HG02885 (cell line): ENCODE results near the gene SEC31A.
"Not testable (repeated sequence)": the region's sequence is repeated elsewhere in the genome, so short reads cannot be mapped to it uniquely, and the experiment has no call there.

Experiments used
- ATAC-seq: cut with Tn5 transposase; IDR thresholded peaks from one replicate; pipeline ENCODE4 v1.9.1; 2021; ENCODE audit warnings: mild to moderate bottlenecking; ENCODE audit not compliant: unreplicated experiment, poor library complexity

Gene SEC31A

GRCh38 chr4:82898322-82899243 lies 7.6 kb upstream of the SEC31A start:
- no peak for ATAC-seq

GRCh38 chr4:82896755-82897154 lies 5.8 kb upstream of the SEC31A start:
- no peak for ATAC-seq

DNA sequence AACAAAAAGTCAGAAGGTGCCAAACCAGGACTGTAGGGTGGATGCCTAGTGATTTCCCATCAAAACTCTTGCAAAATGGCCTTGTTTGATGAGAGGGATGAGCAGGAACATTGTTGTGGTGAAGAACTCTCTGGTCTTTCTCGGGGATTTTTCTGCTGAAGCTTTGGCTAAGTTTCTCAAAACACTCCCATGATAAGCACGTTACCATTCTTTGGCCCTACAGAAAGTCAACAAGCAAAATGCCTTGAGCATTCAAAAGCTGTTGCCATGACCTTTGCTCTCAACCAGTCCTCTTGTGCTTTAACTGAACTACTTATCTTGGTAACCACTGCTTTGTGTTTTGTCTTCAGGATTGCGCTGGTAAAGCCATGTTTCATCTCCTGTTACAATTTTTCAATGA lies 3.0 kb upstream of the SEC31A start:
- no peak for ATAC-seq

DNA sequence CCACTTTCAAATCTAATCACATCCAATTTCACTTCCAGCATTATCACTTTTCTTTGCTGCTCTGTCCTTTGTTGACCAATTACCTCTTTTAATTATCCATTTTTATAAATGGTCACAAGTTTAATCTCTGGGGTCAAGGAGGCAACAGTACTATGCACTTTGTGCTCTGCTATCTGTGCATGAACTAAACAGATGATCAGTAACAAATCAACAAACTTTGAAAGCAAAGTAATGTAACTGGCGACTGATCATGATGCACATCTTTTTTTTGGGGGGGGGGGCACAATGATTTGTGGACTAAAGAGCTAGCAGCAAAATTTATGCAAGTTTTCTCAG lies 1.5 kb upstream of the SEC31A start:
- no peak for ATAC-seq

GRCh38 chr4:82891707-82892466 lies 934 bp upstream of the SEC31A start:
- no peak for ATAC-seq

DNA sequence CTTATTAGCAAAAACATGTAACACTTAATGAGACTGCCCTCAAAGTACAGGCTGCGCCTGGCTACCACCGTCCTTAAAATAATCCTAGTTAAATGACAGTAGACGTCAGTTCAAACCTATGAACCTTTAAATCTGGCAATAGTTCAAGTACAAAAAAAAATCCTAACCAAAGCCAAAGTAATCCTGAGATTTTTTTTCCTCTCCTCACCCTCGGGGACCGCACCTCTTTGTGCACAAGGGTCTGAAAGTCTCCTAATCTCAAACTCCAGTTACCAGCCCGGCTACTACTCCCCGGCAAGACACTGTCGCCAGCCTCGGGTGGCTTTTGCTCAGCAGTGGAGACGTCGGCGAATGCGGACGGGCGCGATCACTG lies 439 bp downstream of the SEC31A start:
- no peak for ATAC-seq

GRCh38 chr4:82889287-82889686 lies 1.7 kb downstream of the SEC31A start:
- no peak for ATAC-seq

- no peak for ATAC-seq
Observed at GRCh38 chr4:82886147-82886942, 4.6 kb downstream of the SEC31A start.

DNA sequence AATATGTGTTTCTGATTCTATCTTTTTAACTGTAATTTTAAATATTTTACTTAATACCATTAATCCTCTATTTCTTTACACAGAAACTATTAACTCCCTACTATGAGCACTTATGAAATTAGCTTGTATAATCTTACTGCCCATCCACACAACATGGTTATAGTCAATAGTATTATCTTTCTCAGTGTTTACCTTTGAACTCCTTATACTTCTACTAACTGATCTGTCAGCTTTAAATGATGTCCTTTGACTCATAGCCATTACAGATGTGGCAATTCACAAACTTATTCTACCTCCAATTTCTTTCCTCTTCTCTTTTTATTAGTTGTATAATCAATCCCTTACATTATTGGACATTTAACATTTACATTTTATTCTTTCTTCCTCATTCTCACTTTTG lies 5.5 kb downstream of the SEC31A start:
- no peak for ATAC-seq

DNA sequence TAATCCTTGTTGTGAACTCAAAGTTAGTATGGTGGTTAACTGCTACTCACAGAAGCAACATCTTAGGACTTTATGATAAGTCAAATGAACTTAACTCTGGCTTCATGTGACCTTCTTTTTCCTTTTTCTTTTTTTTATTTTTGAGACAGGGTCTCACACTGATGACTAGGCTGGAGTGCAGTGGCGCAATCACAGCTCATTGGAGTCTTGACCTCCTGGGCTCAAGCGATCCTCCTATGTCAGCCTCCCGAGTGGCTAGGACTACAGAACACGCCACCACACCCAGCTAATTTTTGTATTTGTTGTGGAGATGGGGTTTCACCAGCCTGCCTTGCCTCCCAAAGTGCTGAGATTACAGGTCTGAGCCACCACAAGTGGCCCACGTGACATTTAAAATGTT lies 22.4 kb downstream of the SEC31A start:
- no peak for ATAC-seq

- no peak for ATAC-seq
Observed at GRCh38 chr4:82866706-82867385, 24.1 kb downstream of the SEC31A start.

DNA sequence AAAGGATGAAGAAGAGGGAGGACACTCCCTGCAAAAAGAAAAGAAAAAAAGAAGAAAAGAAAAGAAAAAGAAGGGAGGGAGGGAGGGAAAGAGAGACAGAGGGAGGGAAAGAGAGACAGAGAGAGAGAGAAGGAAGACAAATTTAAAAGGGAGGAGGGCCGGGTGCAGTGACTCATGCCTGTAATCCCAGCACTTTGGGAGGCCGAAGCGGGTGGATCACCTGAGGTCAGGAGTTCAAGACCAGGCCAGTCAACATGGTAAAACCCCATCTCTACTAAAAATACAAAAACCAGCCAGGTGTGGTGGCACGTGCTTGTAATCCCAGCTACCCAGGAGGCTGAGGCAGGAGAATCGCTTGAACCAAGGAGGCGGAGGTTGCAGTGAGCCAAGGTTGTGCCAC lies 24.9 kb downstream of the SEC31A start:
- ATAC-seq: not testable (repeated sequence)

DNA sequence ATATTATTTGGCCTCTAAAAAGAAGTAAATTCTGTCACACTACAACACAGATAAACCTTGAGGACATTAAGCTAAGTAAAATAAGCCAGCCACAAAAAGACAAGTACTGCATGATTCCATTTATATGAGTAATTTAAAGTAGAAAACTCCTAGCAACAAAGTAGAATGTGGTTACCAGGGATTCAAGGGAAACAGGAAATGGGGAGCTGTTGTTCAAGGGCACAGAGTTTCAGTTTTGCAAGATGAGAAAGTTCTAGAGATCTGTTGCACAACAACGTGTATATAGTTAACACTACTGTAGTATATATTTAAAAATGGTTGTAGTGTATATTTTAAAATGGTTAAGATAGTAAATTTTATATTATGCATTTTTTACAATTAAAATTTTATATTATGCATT lies 25.4 kb downstream of the SEC31A start:
- ATAC-seq: no peak

- no peak for ATAC-seq
Observed at GRCh38 chr4:82864336-82864979, 26.5 kb downstream of the SEC31A start.

- no peak for ATAC-seq
Observed at GRCh38 chr4:82861529-82861928, 29.4 kb downstream of the SEC31A start.

- not testable (repeated sequence) for ATAC-seq
Observed at GRCh38 chr4:82860487-82860886, 30.5 kb downstream of the SEC31A start.

DNA sequence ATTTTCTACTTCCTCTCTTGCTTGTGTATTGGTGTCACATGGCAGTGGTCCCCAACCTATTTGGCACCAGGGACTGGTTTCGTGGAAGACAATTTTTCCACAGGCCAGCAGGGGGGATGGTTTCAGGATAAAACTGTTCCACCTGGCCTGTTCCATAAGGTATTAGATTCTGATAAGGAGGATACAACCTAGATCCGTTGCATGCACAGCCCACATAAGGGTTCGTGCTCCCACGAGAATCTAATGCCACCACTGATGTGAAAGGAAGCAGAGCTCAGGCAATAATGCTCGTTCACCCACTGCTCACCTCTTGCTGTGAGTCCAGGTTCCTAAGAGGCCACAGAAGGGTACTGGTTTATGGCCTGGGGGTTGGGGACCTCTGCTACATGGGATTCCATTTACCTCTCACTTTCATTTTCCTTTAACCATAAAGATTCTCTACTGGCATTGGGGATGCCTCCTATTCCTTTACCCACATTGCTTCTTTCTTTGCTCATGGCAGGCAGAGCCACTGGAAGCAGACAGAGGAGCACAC lies 38.1 kb downstream of the SEC31A start:
- no peak for ATAC-seq

GRCh38 chr4:82851885-82852750 lies 38.8 kb downstream of the SEC31A start:
- ATAC-seq: no peak

GRCh38 chr4:82851318-82851717 lies 39.6 kb downstream of the SEC31A start:
- ATAC-seq: no peak
